Measurements from ENCODE around the gene CCDC33.

The CCDC33 gene

GRCh38 chr15:74317820-74318375 is 81.8 kb downstream of the CCDC33 start:
- DNase-seq = no peak

GRCh38 chr15:74318376-74319137 is 82.4 kb downstream of the CCDC33 start:
- no peak for DNase-seq

GRCh38 chr15:74319138-74319460 is 83.0 kb downstream of the CCDC33 start:
- DNase-seq = no peak

- DNase-seq = no peak
Measured at GRCh38 chr15:74319596-74320351, 83.6 kb downstream of the CCDC33 start.

GRCh38 chr15:74320352-74321247 is 84.5 kb downstream of the CCDC33 start:
- DNase-seq = no peak

GRCh38 chr15:74322558-74323180 is 86.5 kb downstream of the CCDC33 start:
- DNase-seq = no peak

- no peak for DNase-seq
Measured at GRCh38 chr15:74324714-74325113, 88.6 kb downstream of the CCDC33 start.

- DNase-seq = no peak
Measured at GRCh38 chr15:74326746-74327145, 90.6 kb downstream of the CCDC33 start.

- DNase-seq = no peak
Measured at GRCh38 chr15:74327756-74328155, 91.6 kb downstream of the CCDC33 start.

GRCh38 chr15:74328331-74329056 is 92.4 kb downstream of the CCDC33 start:
- DNase-seq = no peak

- no peak for DNase-seq
Measured at GRCh38 chr15:74330861-74331408, 94.8 kb downstream of the CCDC33 start.

- no peak for DNase-seq
Measured at GRCh38 chr15:74332011-74332410, 95.9 kb downstream of the CCDC33 start.

GRCh38 chr15:74332611-74333010 is 96.5 kb downstream of the CCDC33 start:
- DNase-seq = no peak

GRCh38 chr15:74333093-74333492 is 97.0 kb downstream of the CCDC33 start:
- no peak for DNase-seq

GRCh38 chr15:74333662-74334061 is 97.5 kb downstream of the CCDC33 start:
- no peak for DNase-seq

GRCh38 chr15:74334127-74334526 is 98.0 kb downstream of the CCDC33 start:
- DNase-seq = no peak

- DNase-seq = no peak
Measured at GRCh38 chr15:74335396-74335795, 99.3 kb downstream of the CCDC33 start.

- DNase-seq = no peak
Measured at GRCh38 chr15:74336061-74337005, 100.2 kb downstream of the CCDC33 start.

- DNase-seq = no peak
Measured at GRCh38 chr15:74337146-74337545, 101.0 kb downstream of the CCDC33 start.

GRCh38 chr15:74337607-74338211 is 101.6 kb downstream of the CCDC33 start:
- no peak for DNase-seq
